IMR-90 (cell line): ENCODE data around the gene TOM1L1. TPM values are rescaled to one million over a fixed set of nuclear protein-coding genes. Genes with fewer than 3 reads are reported as not detected.

ENCODE experiments used
- ATAC-seq: fragments of 200-7000 bp; cut with Tn5 transposase; 2 replicates; pipeline ENCODE4 v1.9.1; 2020; ENCODE audit warnings: low read depth, mild to moderate bottlenecking, moderate library complexity
- BruUV-seq: library from RNA; stranded (reverse); fragments of 400-500 nt; replicated peaks from 2 replicates; lab custom pipeline; 2021; lab: Mats Ljungman, UMichigan
- CTCF ChIA-PET: fragments of 300-600 bp; formaldehyde crosslinking; extraction: SDS; loops from one replicate; lab custom pipeline; 2021; ENCODE audit warnings: antibody characterized with exemption; lab: Yijun Ruan, JAX
- POLR2A ChIA-PET: fragments of 300-600 bp; sonication (Branson Sonifier 250); formaldehyde crosslinking; loops from one replicate; lab custom pipeline; 2022; ENCODE audit warnings: antibody characterized with exemption; ENCODE audit not compliant: unreplicated experiment; lab: Charles Lee
- DNase-seq: peaks from one replicate; pipeline ENCODE4 v3.0.0; 2013
- H2AFZ ChIP-seq: replicated peaks from 2 replicates; pipeline ENCODE3; 2013; ENCODE audit warnings: low read length, mild to moderate bottlenecking; ENCODE audit not compliant: poor library complexity
- H2AK5ac ChIP-seq: 2 replicates; pipeline ENCODE4 v1.6.1; 2013; ENCODE audit warnings: low read depth, low read length, inconsistent platforms
- H2AK9ac ChIP-seq: replicated peaks from 2 replicates; pipeline ENCODE3; 2013; ENCODE audit warnings: mild to moderate bottlenecking, low read depth, low read length, moderate library complexity; ENCODE audit not compliant: poor library complexity
- H2BK120ac ChIP-seq: 2 replicates; pipeline ENCODE4 v1.6.1; 2013; ENCODE audit warnings: low read depth, low read length, inconsistent platforms
- H2BK15ac ChIP-seq: 3 replicates; pipeline ENCODE4 v1.6.1; 2013; ENCODE audit warnings: low read depth, low read length, inconsistent platforms
- H2BK20ac ChIP-seq: 2 replicates; pipeline ENCODE4 v1.6.1; 2013; ENCODE audit warnings: low read depth, mild to moderate bottlenecking, inconsistent platforms, low read length, moderate library complexity
- H2BK5ac ChIP-seq: 2 replicates; pipeline ENCODE4 v1.6.1; 2013; ENCODE audit warnings: mild to moderate bottlenecking, low read depth, low read length, inconsistent platforms; ENCODE audit not compliant: poor library complexity, severe bottlenecking
- H3K14ac ChIP-seq: replicated peaks from 2 replicates; pipeline ENCODE4 v1.6.1; 2013; ENCODE audit warnings: low read depth, low read length, inconsistent platforms
- H3K18ac ChIP-seq: 2 replicates; pipeline ENCODE4 v1.6.1; 2013; ENCODE audit warnings: low read depth, low read length, control low read depth
- H3K23ac ChIP-seq: 2 replicates; pipeline ENCODE4 v1.6.1; 2013; ENCODE audit warnings: low read depth, low read length, inconsistent platforms
- H3K27ac ChIP-seq: 2 replicates; pipeline ENCODE4 v1.5.1; 2013; ENCODE audit warnings: mild to moderate bottlenecking, control low read depth, low read length; ENCODE audit not compliant: insufficient read depth
- H3K27me3 ChIP-seq: 2 replicates; pipeline ENCODE4 v1.6.1; 2013; ENCODE audit warnings: low read length; ENCODE audit not compliant: control insufficient read depth, insufficient read depth
- H3K36me3 ChIP-seq: 2 replicates; pipeline ENCODE4 v1.6.1; 2013; ENCODE audit warnings: low read length, mixed read lengths; ENCODE audit not compliant: control insufficient read depth, insufficient read depth
- H3K4ac ChIP-seq: 2 replicates; pipeline ENCODE4 v1.6.1; 2013; ENCODE audit warnings: low read depth, low read length, inconsistent platforms
- H3K4me1 ChIP-seq: 2 replicates; pipeline ENCODE4 v1.6.1; 2013; ENCODE audit warnings: low read length, mixed read lengths; ENCODE audit not compliant: control insufficient read depth, insufficient read depth
- H3K4me2 ChIP-seq: 2 replicates; pipeline ENCODE4 v1.6.1; 2013; ENCODE audit warnings: low read depth, mild to moderate bottlenecking, control low read depth, low read length, moderate library complexity
- H3K4me3 ChIP-seq: 2 replicates; pipeline ENCODE4 v1.5.1; 2013; ENCODE audit warnings: low read depth, mild to moderate bottlenecking, control low read depth, low read length, moderate library complexity; ENCODE audit not compliant: insufficient read depth
- H3K56ac ChIP-seq: 2 replicates; pipeline ENCODE4 v1.6.1; 2013; ENCODE audit warnings: low read length, inconsistent platforms; ENCODE audit not compliant: insufficient read depth; ENCODE audit errors: extremely low read depth
- H3K79me1 ChIP-seq, 2 experiments: 2 replicates each; pipeline ENCODE4 v1.6.1; 2013; ENCODE audit warnings: low read length in 2 of 2, inconsistent platforms in 1 of 2, low read depth in 1 of 2
- H3K9ac ChIP-seq: 2 replicates; pipeline ENCODE4 v1.6.1; 2013; ENCODE audit warnings: low read depth, low read length, control low read depth
- H3K9me1 ChIP-seq: 2 replicates; pipeline ENCODE4 v1.6.1; 2013; ENCODE audit warnings: low read length, inconsistent platforms; ENCODE audit not compliant: insufficient read depth
- H3K9me3 ChIP-seq: 2 replicates; pipeline ENCODE4 v1.6.1; 2013; ENCODE audit warnings: low read length; ENCODE audit not compliant: control insufficient read depth, insufficient read depth
- H4K20me1 ChIP-seq: 2 replicates; pipeline ENCODE4 v1.6.1; 2013; ENCODE audit warnings: low read length, inconsistent platforms; ENCODE audit not compliant: insufficient read depth
- H4K5ac ChIP-seq: 2 replicates; pipeline ENCODE4 v1.6.1; 2013; ENCODE audit warnings: mild to moderate bottlenecking, low read depth, low read length, control low read depth
- H4K8ac ChIP-seq, 2 experiments: 2 replicates each; pipeline ENCODE4 v1.6.1; 2013; ENCODE audit warnings: low read depth in 2 of 2, low read length in 2 of 2, control low read depth in 1 of 2, inconsistent platforms in 1 of 2
- H4K91ac ChIP-seq: 2 replicates; pipeline ENCODE4 v1.6.1; 2013; ENCODE audit warnings: low read depth, low read length, inconsistent platforms; ENCODE audit not compliant: insufficient read depth
- MAFK ChIP-seq: IDR thresholded peaks from 2 replicates; pipeline ENCODE4 v1.6.1; 2012; ENCODE audit warnings: low read depth, low read length, improper control_type of control experiment
- MAZ ChIP-seq: IDR thresholded peaks from 2 replicates; pipeline ENCODE4 v1.6.1; 2012; ENCODE audit warnings: low read depth, mild to moderate bottlenecking, low read length, improper control_type of control experiment, moderate library complexity, borderline replicate concordance
- MXI1 ChIP-seq: IDR thresholded peaks from 2 replicates; pipeline ENCODE4 v1.6.1; 2012; ENCODE audit warnings: low read depth, mild to moderate bottlenecking, low read length, moderate library complexity, borderline replicate concordance
- NFE2L2 ChIP-seq: fragments of 150-350 bp; IDR thresholded peaks from 2 replicates; pipeline ENCODE4 v1.6.1; 2016; ENCODE audit warnings: low read depth, mild to moderate bottlenecking, low read length
- POLR2A ChIP-seq: IDR thresholded peaks from 2 replicates; pipeline ENCODE4 v1.6.1; 2012; ENCODE audit warnings: mild to moderate bottlenecking, low read depth, low read length
- RCOR1 ChIP-seq: IDR thresholded peaks from 2 replicates; pipeline ENCODE4 v1.6.1; 2012; ENCODE audit warnings: mild to moderate bottlenecking, low read length, improper control_type of control experiment; ENCODE audit not compliant: insufficient replicate concordance
- RFX5 ChIP-seq: IDR thresholded peaks from 2 replicates; pipeline ENCODE4 v1.8.0; 2012; ENCODE audit warnings: low read depth, mild to moderate bottlenecking, low read length, moderate library complexity
- WGBS, 2 experiments: methylation state at CpG; one replicate each; pipeline versions ENCODE4 v1.1.5 to v1.1.7; 2013; ENCODE audit warnings: missing lambda C conversion rate in 2 of 2; ENCODE audit not compliant: insufficient read length in 1 of 2; ENCODE audit errors: extremely low coverage in 2 of 2; 5-methylcytosine and 5-hydroxymethylcytosine counted together
- dilution Hi-C: fragments of 300-500 bp; cut with HindIII; formaldehyde crosslinking; loops from one replicate; pipeline ENCODE4 v1.14.3; 2018; ENCODE audit warnings: low sequenced_read_pairs; ENCODE audit not compliant: unreplicated experiment
- in situ Hi-C: fragments of 300-500 bp; cut with MboI; formaldehyde crosslinking; loops from 3 replicates; pipeline ENCODE4 v1.14.3; 2019; ENCODE audit warnings: low sequenced_read_pairs, inconsistent platforms, mixed read lengths
- intact Hi-C: fragments of 100-400 bp; cut with micrococcal nuclease; formaldehyde crosslinking; loops from 2 replicates; pipeline ENCODE4 v1.10.0; 2022
- polyA plus RNA-seq, 3 experiments: library from polyadenylated mRNA; depleted of rRNA; stranded (reverse); fragments of >200 nt; gene quantifications; 2 replicates each; pipeline ENCODE4 v1.2.3, GENCODE V29; 2012; ENCODE audit warnings: low replicate concordance in 1 of 3
- total RNA-seq: library from RNA; depleted of rRNA; stranded (reverse); fragments of >200 nt; gene quantifications from 2 replicates; pipeline ENCODE4 v1.2.3, GENCODE V29; 2012

TOM1L1 gene
- total and polyA plus RNA-seq, 2 of the 4 experiments (the other 2 are of a cell fraction) = 13.0 to 20.1 TPM

- Histone ChIP-seq H3K18ac (no peak overlapping the region), H3K9ac (no peak overlapping the region), H4K8ac (no peak overlapping the region), H3K27me3 (peaks cover 4% of the 10 kb centered on the region; the same call in 1 of the 2 replicates), H3K9me3 (no peaks in the 10 kb centered on the region), H3K36me3 (peaks cover 12% of the 10 kb centered on the region), H3K4me3 (no peak overlapping the region), H2AK5ac (no peak overlapping the region), H3K79me1 (no peaks in the 10 kb centered on the region; a peak in 1 of 4 replicates), H2BK120ac (no peak overlapping the region), H3K14ac (no peak overlapping the region), H4K20me1 (peaks cover 4% of the 10 kb centered on the region; the same call in 1 of the 2 replicates), H4K91ac (no peak overlapping the region), H3K27ac (no peak overlapping the region), H3K56ac (no peak overlapping the region), H2BK15ac (no peak overlapping the region), H4K5ac (no peak overlapping the region), H2BK20ac (no peak overlapping the region), H3K23ac (no peak overlapping the region), H3K9me1 (peaks cover 5% of the 10 kb centered on the region; the same call in 1 of the 2 replicates), H3K4me2 (no peak overlapping the region), H2AFZ (no peak overlapping the region), H3K4ac (no peak overlapping the region), H2AK9ac (no peak overlapping the region), H3K4me1 (peaks cover 8% of the 10 kb centered on the region), H2BK5ac (no peak overlapping the region)
- intact Hi-C loops = no loop called here
- TF ChIP-seq NFE2L2 (no peak), RFX5 (no peak), POLR2A (no peak), MAFK (no peak), MXI1 (no peak), MAZ (no peak), RCOR1 (no peak)
- DNase-seq (no peak), ATAC-seq (no peak)
- dilution Hi-C loops = no loop called here
- WGBS, 2 experiments = no CpG with 5 or more reads among the region's 2 CpGs
- in situ Hi-C loops = no loop called here
- BruUV-seq = no TSS peak
- POLR2A ChIA-PET = no interaction called here
- CTCF ChIA-PET = no interaction called here
Measured at GRCh38 chr17:54950116-54950515, 49.5 kb downstream of the TOM1L1 start.
